PFSK-1 (cell line): ENCODE measurements around the gene MUSK.

Experiments
- FOXP2 ChIP-seq: optimal IDR thresholded peaks from 2 replicates; pipeline ENCODE3; 2011; ENCODE audit warnings: borderline replicate concordance, control low read depth, inconsistent platforms; ENCODE audit not compliant: insufficient read depth; ENCODE audit errors: extremely low read length, extremely low read depth
- POLR2AphosphoS5 ChIP-seq: IDR thresholded peaks from 2 replicates; pipeline ENCODE4 v1.6.1; 2012; ENCODE audit warnings: low read depth, mild to moderate bottlenecking, control low read depth, low read length, moderate library complexity
- REST ChIP-seq, 2 experiments: IDR thresholded peaks; 2 replicates each; pipeline versions ENCODE4 v1.6.1 to v1.8.0; 2011 to 2012; ENCODE audit warnings: low read depth in 2 of 2, low read length in 2 of 2, control low read depth in 1 of 2, inconsistent platforms in 1 of 2, mild to moderate bottlenecking in 1 of 2, moderate library complexity in 1 of 2; ENCODE audit not compliant: insufficient read depth in 1 of 2
- TAF1 ChIP-seq: IDR thresholded peaks from 2 replicates; pipeline ENCODE4 v1.6.1; 2012; ENCODE audit warnings: low read length, control low read depth, borderline replicate concordance; ENCODE audit not compliant: insufficient read depth

GRCh38 chr9:110769667-110770066 lies 101.1 kb downstream of the MUSK start:
- TF ChIP-seq POLR2AphosphoS5: no peak
- TF ChIP-seq REST (IDR thresholded peaks at IDR 0.05; ENCODE audit: insufficient read depth in 1 of 2, low read depth in 2 of 2, low read length in 2 of 2): no peak
- TF ChIP-seq FOXP2: no peak
- TF ChIP-seq TAF1: no peak
